ENCODE measurements around the gene GTSE1.

GTSE1 gene

DNA sequence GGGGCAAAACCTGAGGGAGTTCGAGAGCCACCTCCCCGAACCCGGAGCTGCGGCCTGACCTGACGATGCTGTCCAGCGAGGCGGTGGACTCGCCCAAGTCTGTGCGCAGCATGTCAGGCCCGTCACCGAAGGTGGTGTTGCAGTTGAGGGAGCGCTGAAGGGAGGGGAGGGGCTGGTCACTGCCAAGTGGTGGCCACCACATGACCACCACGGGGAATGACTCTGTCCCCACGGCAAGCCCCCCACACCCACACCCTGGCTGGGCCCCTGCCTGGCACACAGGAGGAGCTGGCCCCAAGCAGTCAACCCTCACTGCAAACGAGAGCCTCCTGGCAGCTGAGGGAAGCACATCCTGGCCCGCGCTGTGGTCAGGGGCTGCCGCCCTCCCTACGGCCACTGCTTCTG lies 69.7 kb downstream of the GTSE1 start:
- DNase-seq (ENCODE audit: low spot score): no peak

DNA sequence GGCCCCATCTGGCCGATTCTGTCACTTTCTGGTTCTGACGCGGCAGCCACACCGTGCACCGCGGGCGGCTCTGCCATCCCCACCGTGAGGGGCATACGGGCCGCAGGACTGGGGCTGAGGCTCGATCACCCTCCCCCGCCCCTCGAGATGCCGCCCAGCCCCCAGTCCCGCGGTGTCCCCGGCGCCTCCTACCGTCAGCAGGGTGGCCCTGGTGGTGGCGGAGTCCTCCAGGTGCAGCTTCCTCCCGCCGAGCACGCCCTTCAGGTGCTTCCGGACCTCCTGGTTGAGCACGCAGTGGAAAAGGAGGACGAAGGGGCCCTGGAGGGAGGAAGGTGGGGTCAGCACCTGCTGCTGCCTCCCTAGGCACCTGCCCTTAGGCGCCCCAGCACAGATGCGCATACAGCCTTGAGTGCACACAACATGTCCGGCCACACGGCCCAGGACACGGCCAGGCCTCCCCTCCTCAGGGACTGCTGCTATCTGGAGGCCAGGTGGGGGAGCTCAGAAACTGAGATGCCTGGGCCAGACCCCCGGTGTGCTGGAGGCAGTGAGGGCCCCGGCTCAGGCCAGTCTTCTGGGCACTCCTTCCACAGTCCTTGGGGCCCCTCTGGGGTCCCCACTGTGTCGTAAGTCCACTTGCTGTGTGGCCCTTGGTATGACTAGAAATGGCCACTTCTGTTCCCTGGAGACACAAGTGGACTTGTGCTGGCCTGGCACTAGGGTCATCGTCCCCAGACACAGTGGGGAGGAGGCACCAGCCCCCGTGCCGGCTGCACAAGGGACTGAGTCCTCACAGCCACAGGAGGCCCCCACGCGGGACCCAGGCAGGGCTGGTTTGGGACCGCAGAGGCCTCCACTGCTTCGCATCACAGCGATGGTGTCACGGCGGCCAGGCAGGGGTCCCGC lies 70.4 kb downstream of the GTSE1 start:
- no peak for DNase-seq (ENCODE audit: low spot score)

DNA sequence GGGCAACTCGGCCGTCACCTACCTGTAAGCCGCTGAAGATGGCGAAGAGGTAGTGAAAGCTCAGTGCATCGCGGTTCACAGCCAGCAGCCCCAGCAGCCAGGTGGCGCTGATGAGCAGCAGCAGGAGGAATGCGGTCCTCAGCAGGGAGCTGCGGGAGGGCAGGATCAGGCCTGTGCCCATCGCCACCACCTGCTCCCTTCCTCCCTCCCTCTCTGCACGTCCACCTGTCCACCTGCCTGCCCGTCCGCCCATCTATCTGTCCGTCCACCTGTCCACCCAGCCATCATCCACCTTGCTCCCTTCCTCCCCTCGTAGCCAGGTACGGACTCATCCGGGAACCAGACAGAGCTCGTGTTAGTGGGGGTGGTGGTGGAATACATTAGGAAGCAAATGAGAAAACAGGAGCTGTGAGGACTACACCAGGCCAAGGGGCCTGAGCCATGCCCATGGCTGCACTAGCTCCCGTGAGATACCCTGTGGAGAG lies 71.1 kb downstream of the GTSE1 start:
- DNase-seq (ENCODE audit: low spot score): peak; percentile 36

DNA sequence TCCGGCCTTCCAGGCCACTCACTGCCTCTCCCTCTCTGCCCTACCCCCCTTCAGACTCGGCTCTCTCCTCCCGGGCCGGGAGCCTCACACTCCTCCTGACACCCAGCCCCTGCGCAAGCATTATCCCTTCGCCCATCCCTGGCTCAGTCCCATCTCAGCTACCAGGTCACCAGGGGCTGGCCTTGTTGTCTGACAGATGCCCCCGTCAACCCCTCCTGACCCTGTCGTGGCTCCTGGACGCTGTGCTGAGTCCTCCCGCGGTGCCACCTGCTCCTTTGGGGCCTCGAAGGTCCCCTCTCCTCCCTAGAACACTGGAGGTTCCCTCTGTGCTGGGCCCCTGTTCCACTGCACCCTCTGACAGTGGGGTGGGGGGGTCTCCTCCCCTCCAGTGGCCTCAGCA lies 71.8 kb downstream of the GTSE1 start:
- no peak for DNase-seq (ENCODE audit: low spot score)

DNA sequence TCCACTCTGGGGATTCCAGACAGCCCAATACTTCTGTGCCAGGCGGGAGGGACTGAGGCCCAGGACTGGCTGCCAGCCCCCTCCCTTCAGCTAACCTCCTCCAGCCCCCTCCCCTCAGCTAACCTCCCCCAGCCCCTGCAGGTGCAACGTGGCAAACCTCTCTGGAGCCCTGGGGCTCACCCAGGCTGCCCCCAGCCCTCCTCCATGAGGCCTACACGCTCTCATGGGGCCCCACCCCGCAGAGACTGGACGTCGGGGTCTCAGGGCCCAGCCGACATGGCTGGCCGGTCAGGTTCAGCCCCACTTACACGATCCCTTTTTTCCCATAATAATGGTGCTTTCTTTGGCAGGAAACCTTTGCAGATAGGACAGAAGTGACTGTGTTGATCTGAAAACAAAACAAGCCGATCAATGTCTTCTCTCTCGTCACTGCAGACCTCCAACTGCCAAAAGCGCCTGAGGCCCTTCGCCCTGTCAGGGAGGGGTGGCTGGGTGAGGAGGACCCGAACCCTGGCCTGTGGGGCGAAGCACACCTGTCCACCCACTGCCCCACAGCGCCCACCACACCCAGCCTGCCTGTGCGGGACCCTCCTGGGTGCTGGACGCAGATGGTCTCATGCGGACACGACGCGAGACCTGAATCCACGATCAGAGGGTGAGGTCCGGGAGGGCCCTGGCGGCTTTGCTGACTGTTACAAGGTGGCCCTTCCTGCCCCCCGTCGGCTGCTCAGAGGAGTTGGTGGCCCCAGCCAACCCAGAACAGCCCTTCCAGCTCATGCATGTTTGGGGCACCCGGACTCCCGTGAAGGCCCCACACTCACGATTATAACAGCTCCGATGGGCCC lies 72.4 kb downstream of the GTSE1 start:
- DNase-seq (ENCODE audit: low spot score): no peak

DNA sequence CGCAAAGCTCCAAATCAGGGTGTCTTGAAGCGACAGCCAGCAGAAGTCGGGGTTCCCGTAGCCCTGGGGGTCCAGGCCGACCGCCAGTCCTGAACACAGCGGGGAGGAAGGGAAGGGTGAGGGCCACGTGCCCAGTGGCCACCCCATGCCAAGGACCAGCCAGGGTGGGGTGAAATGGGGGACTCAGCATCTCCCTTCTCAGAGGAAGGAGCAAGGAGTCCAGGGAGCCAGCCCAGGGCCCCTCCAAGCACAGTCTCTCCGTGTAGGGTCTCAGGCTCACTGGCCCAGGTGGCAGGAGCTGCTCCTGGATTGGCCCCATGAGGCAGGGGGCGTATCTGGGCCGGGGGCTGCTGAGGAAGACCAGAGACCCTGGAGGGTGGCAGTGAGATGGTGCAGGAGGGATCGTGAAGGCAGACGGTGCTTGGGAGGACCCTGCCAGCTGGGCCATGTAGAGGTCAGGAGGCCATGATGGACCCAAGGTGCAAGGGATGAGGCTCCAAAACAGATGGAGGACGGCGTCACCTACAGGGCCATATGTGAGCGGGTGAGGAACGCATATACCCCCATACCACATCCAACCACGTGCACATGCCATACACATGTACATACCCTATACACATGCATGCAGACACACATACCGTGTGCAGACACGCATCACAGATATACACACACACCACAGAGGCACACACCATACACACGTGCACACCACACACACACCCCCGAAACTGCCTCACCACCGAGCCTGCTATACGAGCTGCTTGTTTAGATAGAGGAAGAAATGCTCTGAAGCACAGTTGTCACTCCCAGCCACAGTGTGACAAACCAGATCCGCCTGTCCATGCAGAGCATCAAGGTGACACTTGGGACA lies 73.3 kb downstream of the GTSE1 start:
- DNase-seq (ENCODE audit: low spot score): no peak

DNA sequence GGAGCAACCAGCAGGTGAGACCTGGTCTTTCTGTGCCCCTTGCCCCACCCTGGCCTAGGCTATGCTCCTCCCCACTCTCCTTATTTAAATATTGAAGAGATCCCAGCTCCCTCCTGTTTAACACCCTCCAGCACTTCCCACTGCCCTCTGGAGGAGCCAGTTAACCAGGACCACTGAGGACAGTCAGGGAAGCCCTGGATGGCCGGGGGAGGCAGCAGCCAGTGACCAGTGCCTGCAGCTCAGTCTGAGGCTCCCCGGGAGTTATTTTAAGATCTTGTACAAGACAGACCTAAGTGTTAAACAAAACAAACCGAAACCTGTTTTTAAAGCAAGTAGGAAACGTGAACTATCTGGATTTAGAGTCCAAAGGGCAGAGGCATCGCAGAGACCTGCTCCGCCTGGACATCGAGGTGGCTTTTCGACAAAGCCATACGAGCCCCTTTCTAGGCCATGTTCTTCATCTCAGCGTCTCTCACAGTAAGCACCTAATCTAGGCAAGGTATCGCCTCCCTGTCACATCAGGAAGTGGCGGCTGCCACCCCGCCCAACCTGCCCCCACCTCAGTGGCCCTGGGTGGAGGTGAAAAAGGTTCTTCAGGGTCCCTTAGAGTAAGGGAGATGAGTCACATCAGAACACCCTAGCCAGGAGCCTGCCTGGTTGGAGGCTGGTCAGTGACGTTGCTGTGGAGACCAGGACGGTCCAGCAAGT lies 74.1 kb downstream of the GTSE1 start:
- no peak for DNase-seq (ENCODE audit: low spot score)

DNA sequence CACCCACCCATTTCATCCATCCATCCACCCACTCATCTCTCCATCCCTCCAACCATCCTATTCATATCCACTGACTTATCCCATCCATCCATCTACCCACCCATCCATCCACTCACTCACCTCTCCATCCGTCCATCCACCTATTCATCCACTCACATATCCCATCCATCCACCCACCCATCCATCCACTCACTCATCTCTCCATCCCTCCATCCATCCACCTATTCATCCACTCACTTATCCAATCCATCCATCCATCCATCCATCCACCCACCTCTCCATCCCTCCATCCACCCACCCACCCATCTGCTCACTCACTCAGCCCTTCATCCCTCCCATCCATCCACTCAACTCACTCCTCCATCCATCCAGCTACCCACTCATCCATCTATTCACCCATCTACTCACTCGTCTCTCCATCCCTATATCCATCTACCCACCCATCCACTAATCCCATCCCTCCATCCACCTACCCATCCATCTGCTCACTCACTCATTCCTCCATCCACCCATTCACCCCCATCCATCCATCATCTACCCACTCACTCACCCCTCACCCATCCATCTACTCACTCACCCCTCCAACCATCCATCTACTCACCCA lies 75.1 kb downstream of the GTSE1 start:
- no peak for DNase-seq (ENCODE audit: low spot score)

DNA sequence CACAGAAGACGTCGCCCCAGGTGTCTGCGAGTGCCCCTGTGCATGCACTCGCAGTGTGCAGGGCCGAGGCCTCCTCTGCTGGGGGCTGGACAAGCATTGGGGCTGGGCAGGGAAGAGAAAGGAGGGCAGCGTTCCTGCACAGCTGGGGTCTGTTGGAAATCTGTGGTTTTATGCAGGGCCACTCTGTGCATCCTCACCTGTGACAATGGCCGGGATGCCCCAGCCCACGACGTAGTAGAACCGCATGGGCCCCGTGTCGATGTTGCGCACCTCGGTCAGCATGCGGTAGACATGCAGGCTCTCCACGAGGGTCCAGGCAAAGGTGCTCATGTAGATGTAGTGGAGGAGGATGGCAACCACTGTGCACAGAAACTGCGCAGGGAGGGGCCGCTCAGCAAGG lies 76.0 kb downstream of the GTSE1 start:
- DNase-seq (ENCODE audit: low spot score): no peak

DNA sequence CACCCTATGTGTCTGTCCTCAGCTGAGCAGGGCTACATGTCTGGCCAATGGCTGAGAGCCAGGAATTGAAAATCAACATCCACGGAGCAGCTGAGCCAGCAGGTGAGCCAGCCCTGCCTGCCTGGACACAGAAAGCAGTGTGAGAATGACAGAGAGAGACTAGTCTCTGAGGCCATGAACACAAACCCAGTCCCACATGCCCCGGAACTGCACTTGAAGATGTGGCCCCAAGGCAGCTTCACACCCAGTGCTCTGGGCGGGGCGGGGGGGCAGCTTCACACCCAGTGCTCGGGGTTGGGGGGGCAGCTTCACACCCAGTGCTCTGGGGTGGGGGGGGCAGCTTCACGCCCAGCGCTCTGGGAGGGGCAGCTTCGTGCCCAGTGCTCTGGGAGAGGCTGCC lies 76.5 kb downstream of the GTSE1 start:
- no peak for DNase-seq (ENCODE audit: low spot score)

DNA sequence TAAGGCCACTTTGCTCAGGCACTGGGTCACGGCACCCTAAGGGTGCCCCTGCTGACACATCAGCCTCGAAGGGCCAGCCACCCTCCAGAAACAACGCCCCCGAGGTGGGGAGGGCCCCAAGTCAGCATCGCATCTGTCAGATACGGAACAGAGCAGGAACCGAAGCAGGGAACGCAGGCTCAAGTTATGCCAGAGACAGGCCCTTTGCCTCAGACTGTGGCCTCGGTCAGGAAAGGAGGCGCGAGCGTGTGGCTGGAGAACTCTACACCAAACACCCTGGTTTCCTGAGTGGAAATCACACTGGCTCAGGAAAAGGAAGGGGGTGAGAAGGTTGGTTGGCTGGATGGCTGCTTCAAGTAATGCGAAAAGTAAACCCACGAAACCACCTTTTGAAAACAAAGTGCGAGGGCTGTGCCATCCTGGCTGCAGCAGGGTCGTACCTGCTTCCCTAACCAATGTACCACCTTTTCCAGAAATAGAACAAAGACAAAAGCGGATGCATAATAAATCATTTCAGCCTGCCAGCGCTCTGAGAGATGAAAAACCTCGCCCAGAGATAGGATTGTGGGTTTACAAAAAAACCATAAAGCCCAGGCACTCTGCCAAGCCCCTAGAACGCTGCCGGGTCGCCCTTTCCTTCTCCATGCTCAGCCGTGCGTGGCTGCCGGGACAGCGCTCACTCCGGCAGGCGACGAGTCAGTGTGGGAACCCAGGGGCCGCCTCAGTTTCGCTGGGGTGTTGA lies 77.4 kb downstream of the GTSE1 start:
- DNase-seq (ENCODE audit: low spot score): no peak

DNA sequence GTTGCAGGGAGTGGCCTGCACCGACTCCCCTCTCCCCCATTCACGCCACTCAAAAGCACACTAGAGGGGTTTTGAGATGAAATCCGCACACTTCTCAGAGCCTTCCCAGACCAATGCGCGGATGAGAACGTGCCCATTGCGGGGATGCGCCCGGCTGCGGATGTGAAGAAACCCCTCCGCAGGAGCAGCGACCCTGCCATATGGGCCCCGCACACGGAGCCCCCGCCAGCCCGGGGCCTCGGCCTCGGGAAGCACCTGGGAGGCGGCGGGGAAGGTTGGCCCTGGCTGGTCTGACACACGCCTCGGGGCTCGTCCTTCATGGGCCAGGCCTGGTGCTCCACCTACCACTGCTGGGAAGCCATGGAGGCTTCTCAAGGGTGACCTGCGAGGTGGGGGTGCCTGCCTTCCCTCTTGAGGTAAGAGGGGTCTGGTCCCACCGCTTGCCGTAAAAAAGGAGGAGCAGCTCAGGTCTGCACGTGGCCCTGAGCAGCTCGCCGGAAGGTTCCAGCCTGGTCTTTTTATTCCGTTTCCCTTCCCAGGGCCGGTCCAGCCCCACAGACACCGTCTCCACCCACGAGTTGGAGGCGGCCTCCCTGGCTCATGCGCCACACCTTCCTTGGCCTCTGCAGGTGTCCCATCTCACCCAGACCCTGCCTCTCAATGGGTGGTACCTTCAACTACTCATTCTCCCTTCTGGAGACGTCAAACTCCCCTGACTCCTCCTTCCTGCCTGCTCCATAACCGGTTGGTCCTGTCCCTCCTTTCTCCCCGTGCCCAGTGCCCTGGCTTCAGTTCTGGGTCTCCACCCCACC lies 78.2 kb downstream of the GTSE1 start:
- no peak for DNase-seq (ENCODE audit: low spot score)

DNA sequence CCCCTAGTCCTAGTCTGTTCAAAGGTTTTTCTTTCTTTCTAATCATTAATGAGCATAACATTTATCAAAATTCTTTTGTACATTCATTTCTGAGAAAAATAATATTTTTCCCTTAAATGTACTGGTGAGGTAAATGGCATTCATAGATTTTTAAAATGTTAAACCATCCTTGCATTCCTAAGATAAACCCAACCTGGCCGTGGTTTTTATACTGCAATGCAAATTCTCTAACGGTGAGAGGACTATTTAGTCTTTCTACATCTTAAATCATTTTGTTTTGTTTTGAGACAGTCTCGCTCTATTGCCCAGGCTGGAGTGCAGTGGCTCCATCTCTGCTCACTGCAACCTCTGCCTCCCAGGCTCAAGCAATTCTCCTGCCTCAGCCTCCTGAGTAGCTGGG lies 79.4 kb downstream of the GTSE1 start:
- no peak for DNase-seq (ENCODE audit: low spot score)

DNA sequence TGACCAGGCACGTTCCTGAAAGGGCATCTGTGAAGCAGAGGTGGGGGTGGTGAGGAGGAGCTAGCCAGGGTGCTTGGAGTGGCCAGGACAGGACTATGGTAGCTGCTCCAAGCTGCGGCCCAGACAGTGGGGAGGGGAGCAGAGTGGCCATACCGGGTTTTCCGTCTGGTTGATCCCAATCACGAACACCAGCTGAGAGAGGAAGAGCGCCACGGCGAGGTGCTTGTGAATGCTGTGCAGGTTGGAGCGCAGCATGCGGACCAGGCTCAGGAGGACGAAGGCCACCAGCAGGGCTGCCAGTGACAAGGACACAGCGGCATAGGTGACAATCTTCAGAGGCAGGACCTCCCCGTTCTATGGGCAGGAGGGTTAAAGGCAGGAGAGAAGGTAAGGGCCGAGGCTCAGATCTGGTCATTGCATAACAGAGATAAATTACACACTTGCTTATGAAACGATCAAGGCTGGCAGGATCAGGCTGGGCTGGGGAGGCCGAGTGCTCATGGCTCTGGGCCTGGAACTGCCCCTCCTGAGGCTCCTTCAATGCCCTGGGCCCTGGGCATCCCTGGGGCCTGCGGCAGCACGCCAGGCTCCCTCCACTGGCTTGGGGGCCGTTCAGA lies 80.3 kb downstream of the GTSE1 start:
- no peak for DNase-seq (ENCODE audit: low spot score)

DNA sequence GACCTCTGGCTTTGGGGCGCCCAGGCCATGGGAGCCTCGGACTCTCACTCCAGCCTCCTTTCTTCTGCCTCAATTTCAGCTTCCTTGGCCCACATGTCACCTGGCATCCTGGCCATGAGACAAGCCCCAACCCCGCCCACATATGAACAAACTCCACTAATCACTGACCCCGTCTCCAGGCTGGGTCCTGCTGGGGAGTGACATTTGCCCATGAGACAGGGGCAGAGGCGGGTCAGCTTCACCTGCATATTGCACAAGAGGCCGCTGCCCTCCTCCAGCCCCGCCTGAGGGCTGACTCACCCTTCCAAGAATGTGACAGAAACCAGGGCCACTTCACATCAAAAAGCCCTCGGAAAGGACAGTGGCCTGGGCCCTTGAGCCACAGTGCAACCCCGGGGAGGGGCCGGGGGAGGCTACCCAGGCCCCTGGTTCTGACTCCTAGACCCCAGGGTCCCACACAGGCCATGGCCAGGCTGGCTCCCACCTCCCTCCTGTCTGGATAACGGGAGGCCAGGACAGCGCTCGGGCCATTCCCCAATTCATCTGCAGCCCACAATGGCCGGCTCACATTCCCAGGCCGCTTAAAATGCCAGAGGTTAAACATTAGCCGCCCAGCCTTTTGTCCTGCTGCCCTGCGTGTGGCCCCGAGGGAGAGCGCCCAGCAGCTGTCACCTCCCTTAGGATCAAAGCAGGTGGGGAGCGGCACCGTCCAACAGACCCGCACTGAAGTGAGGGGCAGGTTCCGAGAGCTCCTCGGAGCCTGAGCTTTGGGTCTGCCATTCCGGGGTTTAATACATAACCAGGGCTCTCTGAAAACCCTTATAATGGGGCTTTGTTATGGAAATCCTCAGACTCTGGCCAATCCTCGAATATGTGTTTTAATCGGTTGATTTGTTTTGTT lies 81.1 kb downstream of the GTSE1 start:
- DNase-seq (ENCODE audit: low spot score): no peak

DNA sequence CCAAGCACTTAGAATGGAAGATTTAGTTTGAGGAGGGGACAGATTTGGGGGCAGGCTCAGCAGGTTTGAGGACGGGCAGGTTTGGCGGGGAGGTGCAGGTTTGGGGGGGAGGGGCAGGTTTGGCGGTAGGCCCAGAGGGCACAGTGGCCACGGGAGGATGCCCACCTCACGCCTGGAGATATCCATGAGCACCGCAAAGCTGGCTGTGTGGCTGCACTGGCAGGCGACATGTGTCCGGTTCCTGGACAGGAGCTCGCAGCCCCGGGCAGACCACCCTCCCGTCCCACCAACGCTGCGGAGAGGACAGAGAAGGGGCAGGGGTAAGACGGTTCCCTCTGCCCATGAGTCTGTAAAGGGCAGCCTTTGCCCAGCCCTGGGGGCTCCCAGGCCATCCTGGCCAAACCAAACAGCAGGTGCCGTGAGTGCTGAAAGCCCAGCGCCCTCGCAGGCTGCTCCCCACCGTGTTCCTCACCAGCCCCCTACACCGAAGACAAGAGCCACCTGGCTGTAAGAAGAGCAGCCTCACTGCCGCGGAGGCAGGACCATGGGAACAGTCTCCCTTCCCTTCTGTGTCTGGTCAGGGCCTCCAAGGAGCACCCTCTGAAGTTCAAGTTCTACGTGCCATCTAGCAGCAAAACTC lies 81.9 kb downstream of the GTSE1 start:
- no peak for DNase-seq (ENCODE audit: low spot score)
